ENCODE results near the gene EFHD2. TPM values are rescaled to one million over a fixed set of nuclear protein-coding genes. Genes with fewer than 3 reads are reported as not detected.
"Not testable (repeated sequence)": the region's sequence is repeated elsewhere in the genome, so short reads cannot be mapped to it uniquely, and the experiment has no call there.

EFHD2 gene
- total RNA-seq, 2 experiments from 2014 or later, result 45.6 to 45.8 TPM

GRCh38 chr1:15378729-15379128 is 31.0 kb upstream of the EFHD2 start:
- DNase-seq (no peak), ATAC-seq (no peak)
- Mint-ChIP-seq H3K27me3 (peaks cover 4% of the 10 kb centered on the region), H3K4me1 (ENCODE audit: low read depth) (no peaks in the 10 kb centered on the region), H3K4me3 (no peak overlapping the region), H3K9me3 (no peaks in the 10 kb centered on the region), H3K36me3 (ENCODE audit: low read depth) (no peaks in the 10 kb centered on the region), H3K27ac (no peak overlapping the region)
- intact Hi-C loops (cut with micrococcal nuclease), result no loop called here
- ChIA-PET CTCF (no interaction called here), POLR2A (no interaction called here)
- TF ChIP-seq CTCF (IDR thresholded peaks at IDR 0.05), result no peak

- H3K27ac Mint-ChIP-seq; POLR2A ChIA-PET; H3K36me3 Mint-ChIP-seq (ENCODE audit: low read depth); H3K4me3 Mint-ChIP-seq; H3K4me1 Mint-ChIP-seq (ENCODE audit: low read depth); DNase-seq; H3K27me3 Mint-ChIP-seq; intact Hi-C loops (cut with micrococcal nuclease); ATAC-seq; CTCF ChIA-PET; H3K9me3 Mint-ChIP-seq: not testable (repeated sequence)
These were observed 30.5 kb upstream of the EFHD2 start for GRCh38 chr1:15379151-15379550.

- POLR2A ChIA-PET, result no interaction called here
These were observed 28.8 kb upstream of the EFHD2 start for GRCh38 chr1:15380601-15381508.

GRCh38 chr1:15381805-15382204 is 27.9 kb upstream of the EFHD2 start:
- peaks cover 17% of the 10 kb centered on the region for H3K27me3 Mint-ChIP-seq
- peaks cover 8% of the 10 kb centered on the region for H3K4me1 Mint-ChIP-seq (ENCODE audit: low read depth)
- no peak overlapping the region for H3K27ac Mint-ChIP-seq
- TF ChIP-seq CTCF (IDR thresholded peaks at IDR 0.05), result no peak
- H3K4me3 Mint-ChIP-seq, result no peak overlapping the region
- H3K9me3 Mint-ChIP-seq, result no peaks in the 10 kb centered on the region
- no peaks in the 10 kb centered on the region for H3K36me3 Mint-ChIP-seq (ENCODE audit: low read depth)
- CTCF ChIA-PET, result interaction anchor here (1.3 kb wide), 1 partner anchor 50 kb away, joined by 3 read pairs; no protein-coding TSS in a partner anchor
- intact Hi-C loops (cut with micrococcal nuclease), result no loop called here
- no peak for ATAC-seq
- POLR2A ChIA-PET, result no interaction called here
- no peak for DNase-seq

More at GRCh38 chr1:15380601-15381508, 28.8 kb upstream of the EFHD2 start:
- intact Hi-C loops (cut with micrococcal nuclease), result no loop called here
- Mint-ChIP-seq H3K4me1 (ENCODE audit: low read depth) (peaks cover 3% of the 10 kb centered on the region), H3K9me3 (no peaks in the 10 kb centered on the region), H3K36me3 (ENCODE audit: low read depth) (no peaks in the 10 kb centered on the region), H3K27me3 (peaks cover 13% of the 10 kb centered on the region), H3K4me3 (no peak overlapping the region), H3K27ac (no peak overlapping the region)
- no peak for TF ChIP-seq CTCF (IDR thresholded peaks at IDR 0.05)
- no peak for ATAC-seq
- no peak for DNase-seq
- CTCF ChIA-PET, result no interaction called here

- peaks cover 8% of the 10 kb centered on the region for H3K4me1 Mint-ChIP-seq (ENCODE audit: low read depth)
- no peak overlapping the region for H3K27ac Mint-ChIP-seq
- H3K9me3 Mint-ChIP-seq, result no peaks in the 10 kb centered on the region
- H3K4me3 Mint-ChIP-seq, result no peak overlapping the region
- intact Hi-C loops (cut with micrococcal nuclease), result no loop called here
- ATAC-seq (no peak), DNase-seq (no peak)
- H3K36me3 Mint-ChIP-seq (ENCODE audit: low read depth), result no peaks in the 10 kb centered on the region
- no peak for TF ChIP-seq CTCF (IDR thresholded peaks at IDR 0.05)
- POLR2A ChIA-PET, result no interaction called here
- peaks cover 20% of the 10 kb centered on the region for H3K27me3 Mint-ChIP-seq
- CTCF ChIA-PET, result interaction anchor here (1.3 kb wide), 1 partner anchor 48 kb away, joined by 3 read pairs; no protein-coding TSS in a partner anchor
These were observed 26.8 kb upstream of the EFHD2 start for GRCh38 chr1:15382601-15383518.

Data from activated CD8-positive, alpha-beta T cell treated with anti-CD3 and anti-CD28 coated beads for 36 hours (primary cell).